ENCODE data around the gene SPP2.

Gene SPP2

DNA sequence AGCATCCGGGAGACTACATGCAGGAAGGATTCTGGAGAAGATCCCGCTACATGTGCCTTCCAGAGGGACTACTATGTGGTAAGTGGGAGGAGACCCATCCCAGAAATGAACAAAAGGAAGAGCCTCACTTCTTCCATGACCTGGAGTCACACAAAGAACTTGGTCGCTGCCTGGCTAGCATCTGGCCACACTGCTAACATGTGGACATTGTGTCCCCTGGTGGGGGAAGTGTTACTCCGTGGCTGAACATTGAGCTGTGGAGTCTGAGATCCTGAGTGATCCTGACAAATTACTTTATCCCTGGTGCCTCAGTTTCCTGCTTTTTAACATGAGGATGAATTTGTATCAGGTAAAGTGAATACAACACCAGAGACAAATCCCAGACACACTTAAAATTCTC is 8.4 kb downstream of the SPP2 start:
- H3K4me3 ChIP-seq (ENCODE audit: low read length): no peak overlapping the region
- no peak for DNase-seq (ENCODE audit: low read depth)
- TF ChIP-seq, protein P1, sequence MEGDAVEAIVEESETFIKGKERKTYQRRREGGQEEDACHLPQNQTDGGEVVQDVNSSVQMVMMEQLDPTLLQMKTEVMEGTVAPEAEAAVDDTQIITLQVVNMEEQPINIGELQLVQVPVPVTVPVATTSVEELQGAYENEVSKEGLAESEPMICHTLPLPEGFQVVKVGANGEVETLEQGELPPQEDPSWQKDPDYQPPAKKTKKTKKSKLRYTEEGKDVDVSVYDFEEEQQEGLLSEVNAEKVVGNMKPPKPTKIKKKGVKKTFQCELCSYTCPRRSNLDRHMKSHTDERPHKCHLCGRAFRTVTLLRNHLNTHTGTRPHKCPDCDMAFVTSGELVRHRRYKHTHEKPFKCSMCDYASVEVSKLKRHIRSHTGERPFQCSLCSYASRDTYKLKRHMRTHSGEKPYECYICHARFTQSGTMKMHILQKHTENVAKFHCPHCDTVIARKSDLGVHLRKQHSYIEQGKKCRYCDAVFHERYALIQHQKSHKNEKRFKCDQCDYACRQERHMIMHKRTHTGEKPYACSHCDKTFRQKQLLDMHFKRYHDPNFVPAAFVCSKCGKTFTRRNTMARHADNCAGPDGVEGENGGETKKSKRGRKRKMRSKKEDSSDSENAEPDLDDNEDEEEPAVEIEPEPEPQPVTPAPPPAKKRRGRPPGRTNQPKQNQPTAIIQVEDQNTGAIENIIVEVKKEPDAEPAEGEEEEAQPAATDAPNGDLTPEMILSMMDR (conservative IDR thresholded peaks at IDR 0.05; ENCODE audit: low read depth, low read length): no peak

DNA sequence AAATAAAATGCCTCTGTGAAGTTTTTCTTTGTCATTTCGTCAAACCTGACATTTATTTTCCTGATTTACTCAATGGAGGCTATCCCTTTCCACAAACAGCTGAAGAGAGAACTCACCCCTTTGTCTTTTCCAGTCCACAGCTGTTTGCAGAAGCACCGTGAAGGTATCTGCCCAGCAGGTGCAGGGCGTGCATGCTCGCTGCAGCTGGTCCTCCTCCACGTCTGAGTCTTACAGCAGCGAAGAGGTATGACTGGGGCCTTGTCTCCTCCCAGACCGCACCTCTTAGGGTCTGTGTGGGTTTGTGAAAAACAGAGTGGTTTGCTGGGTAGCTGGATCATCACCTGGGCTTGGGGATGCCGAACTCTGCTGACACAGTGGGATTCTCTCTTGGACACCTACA is 9.7 kb downstream of the SPP2 start:
- no peak for DNase-seq (ENCODE audit: low read depth)
- no peak overlapping the region for H3K4me3 ChIP-seq (ENCODE audit: low read length)
- TF ChIP-seq, protein P1 (conservative IDR thresholded peaks at IDR 0.05; ENCODE audit: low read depth, low read length): no peak

DNA sequence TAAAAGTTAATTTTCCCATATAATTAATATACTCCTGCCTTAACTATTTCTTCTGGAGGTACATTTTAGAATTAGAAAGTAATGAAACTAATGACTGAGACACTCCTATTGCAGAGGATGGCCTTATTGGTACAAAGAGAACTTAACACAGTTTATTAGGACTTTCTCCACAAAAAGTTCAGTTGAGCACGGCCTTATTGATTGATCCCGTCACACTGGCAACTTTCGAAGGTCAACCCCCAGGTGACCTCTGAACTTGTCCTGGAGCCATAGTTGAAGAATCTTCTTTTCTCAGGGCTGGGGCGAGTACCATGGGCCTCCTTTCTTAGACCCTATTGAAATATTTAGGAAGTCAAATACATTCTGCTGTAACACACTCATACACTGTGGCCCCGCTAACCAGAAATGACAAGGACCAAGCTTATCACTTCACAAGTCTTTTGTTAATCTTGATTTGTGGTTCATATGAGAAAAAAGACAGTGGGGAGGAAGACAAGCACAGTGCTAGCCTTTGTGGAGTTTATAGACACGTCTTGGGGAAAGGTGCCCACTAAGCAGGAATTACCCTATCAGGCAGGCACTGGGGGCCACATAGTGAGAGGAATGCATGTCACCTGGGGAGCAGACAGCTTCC is 11.2 kb downstream of the SPP2 start:
- H3K4me3 ChIP-seq (ENCODE audit: low read length): no peak overlapping the region
- TF ChIP-seq, protein P1 (conservative IDR thresholded peaks at IDR 0.05; ENCODE audit: low read depth, low read length): no peak
- no peak for DNase-seq (ENCODE audit: low read depth)

DNA sequence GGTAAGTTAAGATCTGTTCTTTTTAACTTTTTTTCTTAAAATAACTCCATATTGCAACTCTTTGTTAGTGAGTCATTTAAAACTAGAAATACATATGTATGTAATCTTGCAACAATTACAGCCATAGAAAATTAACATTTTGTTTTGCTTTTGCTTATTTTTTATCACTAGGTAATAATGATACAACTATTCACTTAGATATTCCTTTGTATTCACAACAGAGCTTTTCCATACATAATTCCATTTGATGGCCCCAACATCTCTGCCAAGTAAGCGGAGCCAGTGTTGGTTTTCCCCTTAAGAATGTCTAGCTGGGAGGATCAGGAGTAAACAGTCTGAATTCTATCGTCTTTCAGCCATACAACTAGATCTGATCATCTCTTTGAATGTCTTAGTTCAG is 16.1 kb downstream of the SPP2 start:
- TF ChIP-seq, protein P1 (conservative IDR thresholded peaks at IDR 0.05; ENCODE audit: low read depth, low read length): no peak
- no peak overlapping the region for H3K4me3 ChIP-seq (ENCODE audit: low read length)
- DNase-seq (ENCODE audit: low read depth): no peak

DNA sequence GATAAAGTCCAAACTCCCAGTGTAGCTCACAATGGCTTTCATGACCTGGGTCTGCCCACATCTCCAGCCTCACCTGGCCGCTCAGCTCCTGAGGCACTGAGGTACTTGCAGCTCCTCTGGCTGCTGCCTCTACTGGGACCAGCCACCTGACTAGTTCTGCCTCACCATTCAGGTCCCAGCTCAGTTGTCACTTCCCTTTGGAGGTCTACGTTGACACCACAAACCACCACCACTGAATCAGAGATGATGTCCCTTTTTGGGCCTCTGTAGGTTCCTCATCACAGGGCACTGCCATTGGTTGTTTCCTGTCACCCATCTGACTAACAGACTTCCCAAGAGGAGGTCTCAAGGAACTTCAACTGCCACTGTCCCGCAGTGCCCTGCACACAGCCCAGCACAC is 21.2 kb downstream of the SPP2 start:
- H3K4me3 ChIP-seq (ENCODE audit: low read length): no peak overlapping the region
- TF ChIP-seq, protein P1 (conservative IDR thresholded peaks at IDR 0.05; ENCODE audit: low read depth, low read length): no peak
- no peak for DNase-seq (ENCODE audit: low read depth)

DNA sequence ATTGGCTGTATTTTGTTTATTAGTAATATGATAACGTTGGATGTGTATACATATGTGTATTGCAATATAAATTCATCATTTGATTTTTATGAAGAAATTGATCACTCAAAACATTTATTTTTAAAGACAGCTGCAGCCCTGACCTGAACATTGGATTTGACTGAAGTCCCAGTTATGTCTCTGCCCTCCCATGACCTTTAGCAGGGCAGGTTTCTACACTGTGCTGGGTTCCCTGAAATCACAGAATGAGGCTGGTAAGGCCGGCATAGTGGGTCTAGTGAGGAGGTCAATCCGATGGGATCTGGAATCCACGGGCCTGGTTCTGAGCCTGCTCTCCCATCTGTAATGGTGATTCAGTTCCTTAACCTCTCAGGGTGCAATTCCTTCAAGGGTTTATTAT is 22.0 kb downstream of the SPP2 start:
- TF ChIP-seq, protein P1 (conservative IDR thresholded peaks at IDR 0.05; ENCODE audit: low read depth, low read length): no peak
- H3K4me3 ChIP-seq (ENCODE audit: low read length): no peak overlapping the region
- DNase-seq (ENCODE audit: low read depth): no peak

DNA sequence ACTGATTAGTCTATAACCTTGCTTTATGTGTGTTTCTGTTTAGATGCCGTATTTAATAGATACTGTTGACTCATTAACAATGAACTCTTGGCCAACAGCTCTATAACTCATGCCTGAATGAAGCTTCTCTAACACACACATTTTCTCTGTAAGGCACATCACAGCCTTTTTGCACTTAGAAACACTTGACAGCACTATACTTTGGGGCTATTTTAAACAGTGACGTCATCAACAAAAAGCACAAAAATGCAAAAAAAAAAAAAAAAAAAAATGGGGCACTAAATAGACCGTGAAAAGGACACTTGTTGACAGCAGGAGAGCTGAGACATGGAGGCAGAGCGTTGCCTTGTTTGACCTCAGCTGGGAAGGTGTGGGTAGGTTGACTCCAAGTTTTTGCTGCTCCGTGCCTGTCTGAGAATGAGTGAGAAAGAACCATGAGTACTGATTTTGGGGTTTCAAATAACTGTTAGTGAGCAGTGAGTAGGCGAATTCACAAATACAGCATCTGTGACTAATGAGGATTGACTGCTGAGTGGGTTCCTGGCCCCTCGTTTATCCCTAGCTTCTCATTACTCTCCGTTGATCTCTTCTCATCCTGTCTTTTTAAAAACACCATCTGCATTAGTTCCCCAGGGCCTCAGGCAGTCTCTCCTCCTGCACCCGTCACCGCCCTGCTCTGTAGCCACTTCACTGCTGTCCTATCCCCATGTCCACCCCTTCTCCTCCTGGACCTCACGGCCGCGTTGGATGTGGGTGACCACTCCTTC is 24.4 kb downstream of the SPP2 start:
- no peak overlapping the region for H3K4me3 ChIP-seq (ENCODE audit: low read length)
- TF ChIP-seq, protein P1 (conservative IDR thresholded peaks at IDR 0.05; ENCODE audit: low read depth, low read length): no peak
- DNase-seq (ENCODE audit: low read depth): no peak
